Endothelial cell of umbilical vein (primary cell): Measurements from ENCODE around the gene THSD4. TPM values are rescaled to one million over a fixed set of nuclear protein-coding genes. Genes with fewer than 3 reads are reported as not detected.

Experiments
- BruUV-seq: library from RNA; stranded (reverse); fragments of 400-500 nt; replicated peaks from 2 replicates; lab custom pipeline; 2021; lab: Mats Ljungman, UMichigan
- CTCF ChIA-PET: fragments of 300-600, 350-600 bp; sonication (Branson Sonifier 250); formaldehyde crosslinking; loops from one replicate; lab custom pipeline; 2021; ENCODE audit warnings: antibody characterized with exemption, inconsistent platforms; lab: Charles Lee
- POLR2A ChIA-PET: fragments of 300-600, 350-600 bp; sonication (Branson Sonifier 250); formaldehyde crosslinking; loops from one replicate; lab custom pipeline; 2021; ENCODE audit warnings: antibody characterized with exemption, inconsistent platforms; lab: Charles Lee
- DNase-seq: peaks from one replicate; pipeline ENCODE4 v3.0.0-alpha.2; 2011; ENCODE audit warnings: low read depth, low spot score
- FAIRE-seq: peaks from 2 replicates; lab custom pipeline; 2011; peaks lifted over from hg19 to GRCh38; lab: Jason Lieb, UNC
- H2AFZ ChIP-seq: 2 replicates; pipeline ENCODE4 v1.6.0; 2012; ENCODE audit warnings: low read depth, low read length, control low read depth, inconsistent platforms
- H3K27ac ChIP-seq: 2 replicates; pipeline ENCODE4 v1.5.1; 2011; ENCODE audit warnings: low read depth, mild to moderate bottlenecking, control low read depth, low read length, moderate library complexity; ENCODE audit not compliant: insufficient read depth
- H3K27me3 ChIP-seq, 2 experiments: 2 replicates each; pipeline versions ENCODE4 v1.6.0 to v1.6.1; 2011; ENCODE audit warnings: low read length in 2 of 2, mixed read lengths in 1 of 2; ENCODE audit not compliant: control insufficient read depth in 2 of 2, insufficient read depth in 2 of 2
- H3K36me3 ChIP-seq, 2 experiments: 2 replicates in 1 of 2; 3 replicates in 1 of 2; pipeline ENCODE4 v1.5.1; 2011; ENCODE audit warnings: low read length in 2 of 2, mild to moderate bottlenecking in 1 of 2, moderate library complexity in 1 of 2; ENCODE audit not compliant: control insufficient read depth in 2 of 2, insufficient read depth in 2 of 2; ENCODE audit errors: extremely low read depth in 1 of 2
- H3K4me1 ChIP-seq: 3 replicates; pipeline ENCODE4 v1.5.1; 2011; ENCODE audit warnings: mild to moderate bottlenecking, low read length; ENCODE audit not compliant: control insufficient read depth, insufficient read depth; ENCODE audit errors: extremely low read depth
- H3K4me2 ChIP-seq: 2 replicates; pipeline ENCODE4 v1.6.1; 2011; ENCODE audit warnings: low read length, control low read depth, mixed read lengths; ENCODE audit not compliant: insufficient read depth
- H3K4me3 ChIP-seq, 3 experiments: fragments of 200-600 bp in 1 of 3; sonication (generic), shearing (Covaris generic) in 1 of 3; replicated peaks in 1 of 3; 2 replicates each; pipeline ENCODE4 v1.5.1; 2011 to 2016; ENCODE audit warnings: control low read depth in 3 of 3, low read length in 3 of 3, mild to moderate bottlenecking in 2 of 3, inconsistent platforms in 1 of 3, low read depth in 1 of 3, moderate library complexity in 1 of 3; ENCODE audit not compliant: insufficient read depth in 1 of 3
- H3K79me2 ChIP-seq: 2 replicates; pipeline ENCODE4 v1.6.0; 2012; ENCODE audit warnings: low read length, inconsistent platforms; ENCODE audit not compliant: control insufficient read depth, insufficient read depth
- H3K9ac ChIP-seq: replicated peaks from 2 replicates; pipeline ENCODE3; 2011; ENCODE audit warnings: low read length, control low read depth; ENCODE audit not compliant: insufficient read depth; ENCODE audit errors: extremely low read depth
- H3K9me1 ChIP-seq: replicated peaks from 3 replicates; pipeline ENCODE4 v1.6.0; 2011; ENCODE audit warnings: mild to moderate bottlenecking, low read length; ENCODE audit not compliant: control insufficient read depth, insufficient read depth; ENCODE audit errors: extremely low read depth
- H3K9me3 ChIP-seq: replicated peaks from 2 replicates; pipeline ENCODE4 v1.5.1; 2012; ENCODE audit warnings: low read length, inconsistent platforms; ENCODE audit not compliant: control insufficient read depth, insufficient read depth
- H4K20me1 ChIP-seq: replicated peaks from 2 replicates; pipeline ENCODE3; 2011; ENCODE audit warnings: mild to moderate bottlenecking, low read length; ENCODE audit not compliant: control insufficient read depth, insufficient read depth; ENCODE audit errors: extremely low read depth
- CTCF ChIP-seq, 2 donors: IDR thresholded peaks; 1 replicate in 1 of 2; 2 replicates in 1 of 2; pipeline ENCODE4 v1.5.1; 2011; ENCODE audit warnings: low read length in 2 of 2, mild to moderate bottlenecking in 2 of 2, moderate library complexity in 2 of 2, control low read depth in 1 of 2, inconsistent platforms in 1 of 2, low read depth in 1 of 2; ENCODE audit not compliant: insufficient read depth in 1 of 2; ENCODE audit errors: extremely low read depth in 1 of 2
- EZH2 ChIP-seq: IDR thresholded peaks from 2 replicates; pipeline ENCODE4 v1.6.1; 2012; ENCODE audit warnings: borderline replicate concordance, low read depth, mild to moderate bottlenecking, moderate library complexity, low read length, inconsistent platforms; ENCODE audit not compliant: severe bottlenecking
- FOS ChIP-seq: IDR thresholded peaks from 2 replicates; pipeline ENCODE4 v1.6.1; 2011; ENCODE audit warnings: mild to moderate bottlenecking, low read length, moderate library complexity, borderline replicate concordance; ENCODE audit not compliant: insufficient read depth
- GATA2 ChIP-seq: IDR thresholded peaks from 2 replicates; pipeline ENCODE4 v1.7.0; 2011; ENCODE audit warnings: low read depth, mild to moderate bottlenecking, moderate library complexity, mixed read lengths, low read length; ENCODE audit not compliant: insufficient read length, insufficient read depth
- JUN ChIP-seq: IDR thresholded peaks from 2 replicates; pipeline ENCODE4 v1.6.1; 2011; ENCODE audit warnings: borderline replicate concordance, low read depth; ENCODE audit not compliant: insufficient read length, insufficient read depth
- MAX ChIP-seq: IDR thresholded peaks from 2 replicates; pipeline ENCODE4 v1.6.1; 2011; ENCODE audit not compliant: insufficient read depth, insufficient read length
- MYC ChIP-seq: IDR thresholded peaks from one replicate; pipeline ENCODE4 v1.6.1; 2011; ENCODE audit warnings: mild to moderate bottlenecking, low read depth, low read length
- POLR2A ChIP-seq: IDR thresholded peaks from 2 replicates; pipeline ENCODE4 v1.6.1; 2012; ENCODE audit warnings: low read depth, mild to moderate bottlenecking, control low read depth, low read length
- POLR2AphosphoS5 ChIP-seq: IDR thresholded peaks from 2 replicates; pipeline ENCODE4 v1.6.1; 2012; ENCODE audit warnings: low read depth, mild to moderate bottlenecking, control low read depth, low read length, moderate library complexity; ENCODE audit not compliant: insufficient read depth
- dilution Hi-C: fragments of 300-500 bp; cut with MboI; formaldehyde crosslinking; loops from one replicate; pipeline ENCODE4 v1.15.0; 2019; ENCODE audit warnings: low sequenced_read_pairs; ENCODE audit not compliant: extremely low pct_ligation_motif_present
- intact Hi-C: fragments of 100-400 bp; cut with micrococcal nuclease; formaldehyde crosslinking; loops from one replicate; pipeline ENCODE4 v1.10.0; 2022
- polyA plus RNA-seq, 4 experiments: library from polyadenylated mRNA; depleted of rRNA in 3 of 4; stranded (reverse) in 3 of 4; unstranded in 1 of 4; fragments of >200 nt; gene quantifications; 2 replicates each; pipeline versions ENCODE4 v1.2.1 to v1.2.3, GENCODE V29; 2011 to 2012; ENCODE audit warnings: missing spikeins in 1 of 4
- total RNA-seq: library from RNA; stranded (reverse); gene quantifications from 2 replicates; pipeline ENCODE4 v1.2.3, GENCODE V29; 2021

Gene THSD4
- total and polyA plus RNA-seq, 2 donors (not counting 3 experiments of a cell fraction or from before 2014, with no cell fraction given), result 9.9 to 25.4 TPM

GRCh38 chr15:71103102-71103676, 12.1 kb upstream of the THSD4 start:
- POLR2A ChIA-PET, result no interaction called here
- no peaks in the 10 kb centered on the region for H3K27me3 ChIP-seq
- H3K4me3 ChIP-seq, result no peak overlapping the region
- dilution Hi-C loops (no loop called here), intact Hi-C loops (loop anchor here (1.0 to 2.0 kb wide), 4 partner anchors 92 to 278 kb away; partner anchors contain the start of genes LRRC49 and THAP10)
- H3K9ac ChIP-seq, result no peak overlapping the region
- H3K4me2 ChIP-seq, result no peak overlapping the region
- H3K79me2 ChIP-seq, result no peaks in the 10 kb centered on the region
- H3K27ac ChIP-seq, result no peak overlapping the region
- H4K20me1 ChIP-seq, result no peaks in the 10 kb centered on the region
- BruUV-seq, result no TSS peak
- H3K36me3 ChIP-seq, result no peaks in the 10 kb centered on the region
- no peaks in the 10 kb centered on the region for H3K9me1 ChIP-seq
- DNase-seq (peak; percentile 38), FAIRE-seq (peak; percentile 40)
- H2AFZ ChIP-seq, result peak overlapping the region; percentile 3
- CTCF ChIA-PET, result interaction anchor here (0.7 to 4.4 kb wide), 19 partner anchors 9 to 1528 kb away, joined by 3 to 60 read pairs (median 3); partner anchors contain the start of genes LRRC49, THAP10 and THSD4
- TF ChIP-seq CTCF (IDR thresholded peaks at IDR 0.05; ENCODE audit: extremely low read depth in 1 of 2, insufficient read depth in 1 of 2, low read depth in 1 of 2, low read length in 2 of 2) (peak; percentile 48 to 78), POLR2A (no peak), GATA2 (no peak), FOS (no peak), EZH2 (no peak), MAX (no peak), MYC (no peak), POLR2AphosphoS5 (no peak), JUN (no peak)
- H3K4me1 ChIP-seq, result no peaks in the 10 kb centered on the region
- no peaks in the 10 kb centered on the region for H3K9me3 ChIP-seq
